Stimulated activated CD8-positive, alpha-beta memory T cell treated with anti-CD3 and anti-CD28 coated beads, Interleukin-15, amount 100 ng/mL, for 24 hours (primary cell): ENCODE results near the gene ZNF397.
A peak's percentile ranks its signal among the peaks of the same experiment; 100 is the strongest.

Source experiments
- DNase-seq: peaks from one replicate; pipeline ENCODE4 v3.0.0-alpha.2; 2020; ENCODE audit warnings: low read depth

ZNF397 gene

GRCh38 chr18:35246831-35247230, 6.0 kb downstream of the ZNF397 start:
- no peak for DNase-seq

GRCh38 chr18:35247412-35248249, 6.8 kb downstream of the ZNF397 start:
- no peak for DNase-seq

GRCh38 chr18:35248429-35248828, 7.6 kb downstream of the ZNF397 start:
- DNase-seq, result no peak

- DNase-seq, result no peak
Measured at GRCh38 chr18:35252466-35252865, 11.6 kb downstream of the ZNF397 start.

- no peak for DNase-seq
Measured at GRCh38 chr18:35253655-35254287, 12.9 kb downstream of the ZNF397 start.

GRCh38 chr18:35256947-35257346, 16.1 kb downstream of the ZNF397 start:
- no peak for DNase-seq

GRCh38 chr18:35264409-35264808, 23.6 kb downstream of the ZNF397 start:
- DNase-seq, result no peak

- peak; percentile 36 for DNase-seq
Measured at GRCh38 chr18:35267161-35267651, 26.4 kb downstream of the ZNF397 start.

GRCh38 chr18:35267809-35268208, 27.0 kb downstream of the ZNF397 start:
- no peak for DNase-seq

- no peak for DNase-seq
Measured at GRCh38 chr18:35268821-35269220, 28.0 kb downstream of the ZNF397 start.

- DNase-seq, result no peak
Measured at GRCh38 chr18:35271656-35272055, 30.8 kb downstream of the ZNF397 start.

- no peak for DNase-seq
Measured at GRCh38 chr18:35276267-35276666, 35.4 kb downstream of the ZNF397 start.

- DNase-seq, result no peak
Measured at GRCh38 chr18:35277633-35278032, 36.8 kb downstream of the ZNF397 start.

- no peak for DNase-seq
Measured at GRCh38 chr18:35278085-35278484, 37.3 kb downstream of the ZNF397 start.

GRCh38 chr18:35278969-35279368, 38.1 kb downstream of the ZNF397 start:
- DNase-seq, result no peak

- no peak for DNase-seq
Measured at GRCh38 chr18:35282353-35282752, 41.5 kb downstream of the ZNF397 start.

- no peak for DNase-seq
Measured at GRCh38 chr18:35283923-35284794, 43.3 kb downstream of the ZNF397 start.

GRCh38 chr18:35284841-35285240, 44.0 kb downstream of the ZNF397 start:
- DNase-seq, result no peak

GRCh38 chr18:35289293-35289692, 48.5 kb downstream of the ZNF397 start:
- DNase-seq, result no peak

GRCh38 chr18:35289727-35290093, 48.9 kb downstream of the ZNF397 start:
- no peak for DNase-seq

GRCh38 chr18:35290094-35290735, 49.4 kb downstream of the ZNF397 start, which contains the start of gene ZSCAN30:
TSS of gene ZSCAN30 (minus strand) at chr18:35290229. CDS start at chr18:35264352, 25,877 bp downstream.
- DNase-seq, result peak; percentile 93

GRCh38 chr18:35291166-35291565, 50.3 kb downstream of the ZNF397 start:
- no peak for DNase-seq
